ENCODE measurements around the gene CA11.
"Not testable (repeated sequence)": the region's sequence is repeated elsewhere in the genome, so short reads cannot be mapped to it uniquely, and the experiment has no call there.

CA11 gene

DNA sequence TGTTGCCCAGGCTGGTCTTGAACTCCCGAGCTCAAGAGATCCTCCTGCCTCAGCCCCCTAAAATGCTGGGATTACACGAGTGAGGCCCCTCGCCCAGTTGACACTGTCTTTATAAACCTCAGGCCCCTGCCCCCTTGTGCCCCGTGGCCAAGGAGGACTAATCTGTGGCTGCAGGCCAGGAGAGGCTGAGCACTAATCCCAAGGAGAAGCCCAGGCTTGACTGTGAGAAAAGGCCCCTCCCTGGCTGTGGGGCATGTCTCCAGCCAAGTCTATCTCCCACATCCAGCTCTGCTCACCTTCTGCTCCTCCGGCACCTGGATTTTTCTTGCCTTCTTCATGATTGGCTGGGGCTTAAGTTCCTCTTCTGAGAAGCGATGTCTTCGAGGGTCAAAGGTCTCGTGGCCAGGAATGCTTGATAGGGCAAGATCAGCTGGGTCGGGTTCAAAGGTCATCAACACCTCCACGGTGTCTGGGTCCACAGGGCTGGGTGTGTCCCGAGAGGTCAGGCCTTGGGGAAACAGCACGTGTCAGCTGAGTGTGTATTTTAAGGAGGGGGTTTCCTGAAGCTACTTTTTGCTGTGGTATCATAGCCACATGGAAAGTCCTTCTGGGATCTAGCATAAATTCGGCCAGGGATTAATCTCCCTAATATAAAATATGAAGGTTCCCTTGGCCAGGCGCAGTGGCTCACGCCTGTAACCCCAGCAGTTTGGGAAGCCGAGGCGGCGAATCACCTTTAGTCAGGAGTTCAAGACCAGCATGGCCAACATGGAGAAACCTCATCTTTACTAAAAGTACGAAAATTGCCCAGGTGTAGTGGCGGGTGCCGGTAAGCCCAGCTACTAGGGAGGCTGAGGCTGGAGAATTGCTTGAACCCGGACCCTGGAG, 12.6 kb downstream of the CA11 start:
- Histone ChIP-seq H3K4me3 (ENCODE audit: low read depth in 1 of 2, low read length in 1 of 2) (peak overlapping the region in 1 of 2 experiments; percentile 87), H3K4me1 (ENCODE audit: control insufficient read depth in 1 of 2, insufficient read depth in 1 of 2, low read depth in 1 of 2, low read length in 1 of 2) (peaks cover 63 to 66% of the 10 kb centered on the region in 2 experiments), H3K9me3 (no peaks in the 10 kb centered on the region), H3K27ac (peak overlapping the region; percentile 96), H3K27me3 (no peaks in the 10 kb centered on the region), H3K36me3 (peaks cover 50% of the 10 kb centered on the region)
- TF ChIP-seq, protein P1, sequence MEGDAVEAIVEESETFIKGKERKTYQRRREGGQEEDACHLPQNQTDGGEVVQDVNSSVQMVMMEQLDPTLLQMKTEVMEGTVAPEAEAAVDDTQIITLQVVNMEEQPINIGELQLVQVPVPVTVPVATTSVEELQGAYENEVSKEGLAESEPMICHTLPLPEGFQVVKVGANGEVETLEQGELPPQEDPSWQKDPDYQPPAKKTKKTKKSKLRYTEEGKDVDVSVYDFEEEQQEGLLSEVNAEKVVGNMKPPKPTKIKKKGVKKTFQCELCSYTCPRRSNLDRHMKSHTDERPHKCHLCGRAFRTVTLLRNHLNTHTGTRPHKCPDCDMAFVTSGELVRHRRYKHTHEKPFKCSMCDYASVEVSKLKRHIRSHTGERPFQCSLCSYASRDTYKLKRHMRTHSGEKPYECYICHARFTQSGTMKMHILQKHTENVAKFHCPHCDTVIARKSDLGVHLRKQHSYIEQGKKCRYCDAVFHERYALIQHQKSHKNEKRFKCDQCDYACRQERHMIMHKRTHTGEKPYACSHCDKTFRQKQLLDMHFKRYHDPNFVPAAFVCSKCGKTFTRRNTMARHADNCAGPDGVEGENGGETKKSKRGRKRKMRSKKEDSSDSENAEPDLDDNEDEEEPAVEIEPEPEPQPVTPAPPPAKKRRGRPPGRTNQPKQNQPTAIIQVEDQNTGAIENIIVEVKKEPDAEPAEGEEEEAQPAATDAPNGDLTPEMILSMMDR (IDR thresholded peaks at IDR 0.05), result no peak

- Histone ChIP-seq H3K4me1 (ENCODE audit: control insufficient read depth in 1 of 2, insufficient read depth in 1 of 2, low read depth in 1 of 2, low read length in 1 of 2) (peaks cover 57 to 63% of the 10 kb centered on the region in 2 experiments), H3K27ac (peak overlapping the region; percentile 96), H3K9me3 (no peaks in the 10 kb centered on the region), H3K4me3 (ENCODE audit: low read depth in 1 of 2, low read length in 1 of 2) (no peak overlapping the region), H3K36me3 (peaks cover 54% of the 10 kb centered on the region), H3K27me3 (no peaks in the 10 kb centered on the region)
- TF ChIP-seq, protein P1 (IDR thresholded peaks at IDR 0.05), result no peak
These were observed 13.3 kb downstream of the CA11 start for GRCh38 chr19:48632692-48633147.

DNA sequence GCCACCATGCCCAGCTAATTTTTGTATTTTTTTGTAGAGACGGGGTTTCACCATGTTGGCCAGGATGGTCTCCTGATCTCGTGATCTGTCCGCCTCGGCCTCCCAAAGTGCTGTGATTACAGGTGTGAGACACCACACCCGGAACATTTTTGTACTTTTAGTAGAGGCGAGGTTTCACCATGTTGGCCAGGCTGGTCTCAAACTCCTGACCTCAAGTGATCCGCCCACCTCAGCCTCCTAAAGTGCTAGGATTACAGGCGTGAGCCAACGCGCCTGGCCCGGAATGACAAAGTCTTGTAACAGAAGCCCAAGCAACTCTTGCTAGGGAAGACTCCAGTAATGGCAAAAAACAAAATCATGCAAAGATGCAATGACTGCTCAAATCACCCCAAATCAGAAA, 13.7 kb downstream of the CA11 start:
- Histone ChIP-seq H3K36me3 (peaks cover 54% of the 10 kb centered on the region), H3K27ac (peak overlapping the region; percentile 96), H3K4me1 (ENCODE audit: control insufficient read depth in 1 of 2, insufficient read depth in 1 of 2, low read depth in 1 of 2, low read length in 1 of 2) (peaks cover 54 to 59% of the 10 kb centered on the region in 2 experiments)
- not testable (repeated sequence) for H3K4me3 ChIP-seq (ENCODE audit: low read depth in 1 of 2, low read length in 1 of 2); H3K27me3 ChIP-seq; H3K9me3 ChIP-seq

- Histone ChIP-seq H3K27me3 (no peaks in the 10 kb centered on the region), H3K4me3 (ENCODE audit: low read depth in 1 of 2, low read length in 1 of 2) (no peak overlapping the region), H3K27ac (peak overlapping the region; percentile 74), H3K9me3 (no peaks in the 10 kb centered on the region), H3K36me3 (peaks cover 54% of the 10 kb centered on the region), H3K4me1 (ENCODE audit: control insufficient read depth in 1 of 2, insufficient read depth in 1 of 2, low read depth in 1 of 2, low read length in 1 of 2) (peaks cover 44 to 48% of the 10 kb centered on the region in 2 experiments)
- TF ChIP-seq, protein P1 (IDR thresholded peaks at IDR 0.05), result no peak
These were observed 14.8 kb downstream of the CA11 start for GRCh38 chr19:48631225-48631624.

DNA sequence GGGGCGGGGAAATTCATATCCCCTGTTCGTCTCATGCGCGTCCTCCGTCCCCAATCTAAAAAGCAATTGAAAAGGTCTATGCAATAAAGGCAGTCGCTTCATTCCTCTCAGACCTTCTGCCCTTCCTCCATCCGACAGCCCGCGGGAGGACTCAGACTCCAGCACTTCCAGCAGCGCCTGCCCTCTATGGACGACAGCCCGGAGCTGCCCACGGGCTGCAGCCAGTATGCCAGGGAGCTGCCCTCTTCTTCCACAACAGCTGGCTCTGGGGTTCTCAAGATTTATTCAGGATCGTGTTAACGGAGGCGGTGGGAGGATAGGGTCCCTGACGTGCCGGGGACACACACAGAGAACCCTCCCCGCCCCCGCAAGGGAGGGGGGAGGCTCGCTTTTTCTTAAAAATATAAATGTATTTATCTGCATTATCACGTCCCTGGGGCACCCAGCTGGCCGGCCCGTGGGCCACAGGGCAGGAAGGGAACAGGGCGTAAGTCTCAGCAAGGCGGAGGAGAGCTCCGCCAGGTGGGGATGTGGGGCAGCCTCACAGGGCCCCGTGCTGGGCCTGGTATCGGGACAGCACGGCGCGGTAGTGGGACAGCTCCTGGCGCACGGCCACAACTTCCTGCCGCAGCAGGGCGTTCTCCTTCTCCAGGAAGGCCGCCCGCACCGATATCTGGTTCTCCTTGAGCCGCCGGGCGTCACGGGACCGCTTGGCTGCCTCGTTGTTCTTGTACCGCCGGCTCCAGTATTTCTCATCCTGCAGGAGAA, 15.5 kb downstream of the CA11 start:
- H3K9me3 ChIP-seq, result no peaks in the 10 kb centered on the region
- no peaks in the 10 kb centered on the region for H3K27me3 ChIP-seq
- H3K36me3 ChIP-seq, result peaks cover 54% of the 10 kb centered on the region
- H3K4me1 ChIP-seq (ENCODE audit: control insufficient read depth in 1 of 2, insufficient read depth in 1 of 2, low read depth in 1 of 2, low read length in 1 of 2), result peaks cover 37 to 42% of the 10 kb centered on the region in 2 experiments
- TF ChIP-seq, protein P1 (IDR thresholded peaks at IDR 0.05), result no peak
- peak overlapping the region in 1 of 2 experiments; percentile 24 for H3K4me3 ChIP-seq (ENCODE audit: low read depth in 1 of 2, low read length in 1 of 2)
- H3K27ac ChIP-seq, result peak overlapping the region; percentile 74
